DMS53 treated with DMSO at 0.1 percent for 48 hours (cell line): ENCODE measurements around the gene APBA2.

Source experiments
- DNase-seq: peaks from one replicate; lab custom pipeline; 2025; ENCODE audit not compliant: unreplicated experiment; lab: John Stamatoyannopoulos, UW

APBA2 gene

GRCh38 chr15:28933710-28934445 is 48.1 kb downstream of the APBA2 start:
- DNase-seq, result no peak

- no peak for DNase-seq
Measured at GRCh38 chr15:28934645-28935044, 48.9 kb downstream of the APBA2 start.

- DNase-seq, result no peak
Measured at GRCh38 chr15:28935316-28935715, 49.5 kb downstream of the APBA2 start.

GRCh38 chr15:28936081-28936480 is 50.3 kb downstream of the APBA2 start:
- DNase-seq, result no peak

GRCh38 chr15:28936481-28936881 is 50.7 kb downstream of the APBA2 start:
- DNase-seq, result no peak

- DNase-seq, result no peak
Measured at GRCh38 chr15:28937271-28937670, 51.5 kb downstream of the APBA2 start.

GRCh38 chr15:28942046-28942445 is 56.3 kb downstream of the APBA2 start:
- DNase-seq, result no peak

GRCh38 chr15:28942571-28942970 is 56.8 kb downstream of the APBA2 start:
- DNase-seq, result no peak

GRCh38 chr15:28943146-28943545 is 57.4 kb downstream of the APBA2 start:
- DNase-seq, result no peak

- DNase-seq, result no peak
Measured at GRCh38 chr15:28943611-28944230, 57.9 kb downstream of the APBA2 start.

GRCh38 chr15:28944286-28944685 is 58.5 kb downstream of the APBA2 start:
- DNase-seq, result no peak

- no peak for DNase-seq
Measured at GRCh38 chr15:28944696-28945300, 59.0 kb downstream of the APBA2 start.

GRCh38 chr15:28945626-28946230 is 60.0 kb downstream of the APBA2 start:
- DNase-seq, result no peak

- DNase-seq, result no peak
Measured at GRCh38 chr15:28946803-28947202, 61.0 kb downstream of the APBA2 start.

- no peak for DNase-seq
Measured at GRCh38 chr15:28947221-28947674, 61.5 kb downstream of the APBA2 start.

- DNase-seq, result no peak
Measured at GRCh38 chr15:28948036-28948435, 62.3 kb downstream of the APBA2 start.

- DNase-seq, result no peak
Measured at GRCh38 chr15:28950916-28951315, 65.1 kb downstream of the APBA2 start.

GRCh38 chr15:28952666-28953491 is 67.1 kb downstream of the APBA2 start:
- no peak for DNase-seq

- DNase-seq, result no peak
Measured at GRCh38 chr15:28953573-28954195, 67.9 kb downstream of the APBA2 start.

- no peak for DNase-seq
Measured at GRCh38 chr15:28954466-28955159, 68.8 kb downstream of the APBA2 start.
